Epithelial cell of proximal tubule (primary cell): ENCODE measurements around the gene ANO9. TPM values are rescaled to one million over a fixed set of nuclear protein-coding genes. Genes with fewer than 3 reads are reported as not detected.
"Not testable (repeated sequence)": the region's sequence is repeated elsewhere in the genome, so short reads cannot be mapped to it uniquely, and the experiment has no call there.

Experiments used
- DNase-seq: peaks from one replicate; pipeline ENCODE4 v3.0.0-alpha.2; 2011; ENCODE audit warnings: low read depth
- H3K4me3 ChIP-seq: 2 replicates; pipeline ENCODE4 v1.5.1; 2011; ENCODE audit warnings: low read depth, mild to moderate bottlenecking, low read length
- total RNA-seq: library from RNA; depleted of rRNA; stranded (reverse); fragments of >200 nt; gene quantifications from 2 replicates; pipeline ENCODE4 v1.2.3, GENCODE V29; 2015
- TF ChIP-seq, protein P1 (sequence below): conservative IDR thresholded peaks from 2 replicates; pipeline ENCODE4 v1.5.1; 2012; ENCODE audit warnings: low read depth, mild to moderate bottlenecking, low read length

The ANO9 gene
- total RNA-seq, 1 donor from 2014 or later: 20.1 TPM

- TF ChIP-seq, protein P1, sequence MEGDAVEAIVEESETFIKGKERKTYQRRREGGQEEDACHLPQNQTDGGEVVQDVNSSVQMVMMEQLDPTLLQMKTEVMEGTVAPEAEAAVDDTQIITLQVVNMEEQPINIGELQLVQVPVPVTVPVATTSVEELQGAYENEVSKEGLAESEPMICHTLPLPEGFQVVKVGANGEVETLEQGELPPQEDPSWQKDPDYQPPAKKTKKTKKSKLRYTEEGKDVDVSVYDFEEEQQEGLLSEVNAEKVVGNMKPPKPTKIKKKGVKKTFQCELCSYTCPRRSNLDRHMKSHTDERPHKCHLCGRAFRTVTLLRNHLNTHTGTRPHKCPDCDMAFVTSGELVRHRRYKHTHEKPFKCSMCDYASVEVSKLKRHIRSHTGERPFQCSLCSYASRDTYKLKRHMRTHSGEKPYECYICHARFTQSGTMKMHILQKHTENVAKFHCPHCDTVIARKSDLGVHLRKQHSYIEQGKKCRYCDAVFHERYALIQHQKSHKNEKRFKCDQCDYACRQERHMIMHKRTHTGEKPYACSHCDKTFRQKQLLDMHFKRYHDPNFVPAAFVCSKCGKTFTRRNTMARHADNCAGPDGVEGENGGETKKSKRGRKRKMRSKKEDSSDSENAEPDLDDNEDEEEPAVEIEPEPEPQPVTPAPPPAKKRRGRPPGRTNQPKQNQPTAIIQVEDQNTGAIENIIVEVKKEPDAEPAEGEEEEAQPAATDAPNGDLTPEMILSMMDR: no peak
- H3K4me3 ChIP-seq: no peak overlapping the region
- no peak for DNase-seq
Observed at GRCh38 chr11:403021-403760, 38.6 kb downstream of the ANO9 start.

GRCh38 chr11:401196-401595 lies 40.6 kb downstream of the ANO9 start:
- DNase-seq, H3K4me3 ChIP-seq: not testable (repeated sequence)

DNA sequence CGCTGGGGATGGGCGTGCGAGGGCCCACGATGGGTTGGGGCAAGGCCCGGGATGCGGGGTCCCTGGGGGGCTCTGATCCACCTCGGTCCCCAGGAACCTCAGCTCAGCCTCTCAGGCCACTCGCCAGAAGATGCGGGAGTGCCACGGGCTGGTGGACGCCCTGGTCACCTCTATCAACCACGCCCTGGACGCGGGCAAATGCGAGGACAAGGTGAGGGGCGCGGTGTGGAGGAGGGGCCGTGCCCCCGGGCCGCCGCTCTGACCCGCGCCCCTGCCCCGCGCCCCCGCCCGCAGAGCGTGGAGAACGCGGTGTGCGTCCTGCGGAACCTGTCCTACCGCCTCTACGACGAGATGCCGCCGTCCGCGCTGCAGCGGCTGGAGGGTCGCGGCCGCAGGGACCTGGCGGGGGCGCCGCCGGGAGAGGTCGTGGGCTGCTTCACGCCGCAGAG lies 41.5 kb downstream of the ANO9 start:
- H3K4me3 ChIP-seq: no peak overlapping the region
- TF ChIP-seq, protein P1: no peak
- no peak for DNase-seq

GRCh38 chr11:399731-400211 lies 42.0 kb downstream of the ANO9 start:
- TF ChIP-seq, protein P1: no peak
- H3K4me3 ChIP-seq: no peak overlapping the region
- no peak for DNase-seq

DNA sequence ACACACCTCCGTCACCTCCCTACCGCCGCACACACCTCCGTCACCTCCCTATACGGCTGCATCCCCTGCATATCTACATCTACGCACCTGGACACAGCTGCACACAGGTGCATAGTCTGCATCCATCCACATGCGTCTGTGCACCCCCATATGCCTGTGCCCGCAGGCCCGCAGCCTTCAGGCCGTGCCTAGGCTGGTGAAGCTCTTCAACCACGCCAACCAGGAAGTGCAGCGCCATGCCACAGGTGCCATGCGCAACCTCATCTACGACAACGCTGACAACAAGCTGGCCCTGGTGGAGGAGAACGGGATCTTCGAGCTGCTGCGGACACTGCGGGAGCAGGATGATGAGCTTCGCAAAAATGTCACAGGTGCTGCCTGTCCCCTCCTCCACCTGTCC lies 43.0 kb downstream of the ANO9 start:
- H3K4me3 ChIP-seq: no peak overlapping the region
- TF ChIP-seq, protein P1: no peak
- DNase-seq: no peak

DNA sequence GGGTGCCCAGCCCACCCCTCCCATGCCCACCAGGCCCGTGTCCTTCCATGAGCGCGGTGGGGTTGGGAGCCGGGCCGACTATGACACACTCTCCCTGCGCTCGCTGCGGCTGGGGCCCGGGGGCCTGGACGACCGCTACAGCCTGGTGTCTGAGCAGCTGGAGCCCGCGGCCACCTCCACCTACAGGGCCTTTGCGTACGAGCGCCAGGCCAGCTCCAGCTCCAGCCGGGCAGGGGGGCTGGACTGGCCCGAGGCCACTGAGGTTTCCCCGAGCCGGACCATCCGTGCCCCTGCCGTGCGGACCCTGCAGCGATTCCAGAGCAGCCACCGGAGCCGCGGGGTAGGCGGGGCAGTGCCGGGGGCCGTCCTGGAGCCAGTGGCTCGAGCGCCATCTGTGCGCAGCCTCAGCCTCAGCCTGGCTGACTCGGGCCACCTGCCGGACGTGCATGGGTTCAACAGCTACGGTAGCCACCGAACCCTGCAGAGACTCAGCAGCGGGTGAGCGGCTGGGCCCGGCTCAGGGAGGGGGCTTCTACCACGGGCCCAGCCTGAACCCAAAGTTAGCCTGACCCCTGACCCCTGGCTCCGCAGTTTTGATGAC lies 44.8 kb downstream of the ANO9 start:
- TF ChIP-seq, protein P1: peak; percentile 60
- peak overlapping the region; percentile 61 for H3K4me3 ChIP-seq
- DNase-seq: no peak

GRCh38 chr11:396511-396947 lies 45.3 kb downstream of the ANO9 start:
- TF ChIP-seq, protein P1: peak; percentile 49
- peak overlapping the region; percentile 61 for H3K4me3 ChIP-seq
- no peak for DNase-seq
